HG02885 (cell line): Measurements from ENCODE around the gene TENT4A.

Source experiments
- ATAC-seq: cut with Tn5 transposase; IDR thresholded peaks from one replicate; pipeline ENCODE4 v1.9.1; 2021; ENCODE audit warnings: mild to moderate bottlenecking; ENCODE audit not compliant: unreplicated experiment, poor library complexity

The TENT4A gene

DNA sequence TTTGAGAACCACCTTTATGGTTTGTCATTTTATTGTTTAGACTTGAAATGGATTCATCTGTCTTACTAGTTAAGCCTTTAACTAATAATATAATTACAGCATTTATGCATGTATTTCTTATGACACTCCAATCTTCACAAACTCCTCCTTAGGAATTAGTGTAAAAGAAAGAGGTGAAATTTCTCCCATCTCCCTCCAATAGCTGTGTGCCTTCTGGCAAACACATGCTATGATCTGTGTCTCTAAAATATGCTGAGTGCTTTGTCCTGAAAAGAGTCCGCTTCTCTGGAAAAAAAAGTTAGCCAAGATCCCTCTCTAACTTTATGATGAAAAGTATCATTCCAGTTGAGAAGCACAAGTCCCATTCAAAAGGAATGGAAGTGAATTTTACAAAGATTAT is 13.9 kb upstream of the TENT4A start:
- ATAC-seq = no peak

DNA sequence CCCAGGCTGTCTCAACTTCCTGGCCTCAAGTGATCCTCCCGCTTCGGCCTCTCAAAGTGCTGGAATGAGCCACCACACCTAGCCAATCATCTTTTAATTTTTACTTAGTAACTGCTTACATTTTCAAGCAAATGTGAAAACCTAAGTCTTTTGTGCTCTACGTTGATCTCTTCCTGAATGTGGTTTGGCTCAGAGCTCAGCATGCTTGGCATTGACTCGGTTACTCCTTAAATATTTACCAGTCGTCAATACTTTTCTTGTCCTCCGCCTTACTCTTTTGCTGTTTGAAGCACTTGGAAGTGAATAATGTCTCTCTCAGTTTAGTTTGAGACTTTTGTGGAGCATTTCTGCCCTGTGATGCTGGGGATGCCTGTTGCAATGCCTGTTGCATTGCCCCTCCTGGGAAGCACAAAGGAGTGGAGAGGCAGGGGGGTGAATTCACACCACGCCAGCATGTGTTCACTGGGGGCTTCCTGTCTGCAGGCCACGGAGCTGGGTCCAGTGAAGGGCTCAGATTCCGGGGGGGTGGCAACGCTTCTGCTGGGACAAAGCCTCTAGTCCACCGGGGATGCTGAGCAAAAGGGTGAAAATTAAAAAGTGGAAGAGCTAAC is 13.1 kb upstream of the TENT4A start:
- ATAC-seq = no peak

DNA sequence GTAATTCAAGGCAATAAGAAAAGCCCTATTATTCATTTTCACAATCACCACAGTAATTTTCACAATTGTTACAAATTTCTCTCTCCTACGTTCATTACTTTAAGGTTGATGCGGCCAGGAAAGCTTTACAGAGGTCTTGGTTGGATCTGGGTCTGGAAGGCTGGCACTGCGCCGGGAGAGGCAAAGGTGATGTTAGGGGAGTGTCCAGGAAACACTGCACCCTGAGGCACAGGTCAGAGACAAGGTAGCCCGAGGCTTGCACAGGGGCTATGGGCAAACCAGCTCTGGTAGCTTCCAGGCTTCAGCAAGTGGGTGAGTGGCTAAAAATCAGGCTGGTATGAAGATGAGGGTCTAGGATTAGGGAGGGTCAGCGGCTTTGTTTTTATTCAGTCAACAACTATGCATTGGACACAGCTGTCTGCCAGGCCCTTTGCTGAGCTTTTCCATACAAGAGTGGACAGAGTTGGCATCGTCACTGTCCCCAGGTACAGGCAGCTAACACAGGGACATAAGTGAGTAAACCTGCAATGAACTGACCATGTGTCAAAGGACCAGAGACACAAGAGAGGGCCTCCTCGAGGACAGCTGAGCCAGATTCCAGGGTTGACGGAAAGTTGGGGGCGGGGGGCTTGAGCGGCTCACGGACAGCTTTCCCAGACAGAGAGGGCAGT is 12.4 kb upstream of the TENT4A start:
- no peak for ATAC-seq

DNA sequence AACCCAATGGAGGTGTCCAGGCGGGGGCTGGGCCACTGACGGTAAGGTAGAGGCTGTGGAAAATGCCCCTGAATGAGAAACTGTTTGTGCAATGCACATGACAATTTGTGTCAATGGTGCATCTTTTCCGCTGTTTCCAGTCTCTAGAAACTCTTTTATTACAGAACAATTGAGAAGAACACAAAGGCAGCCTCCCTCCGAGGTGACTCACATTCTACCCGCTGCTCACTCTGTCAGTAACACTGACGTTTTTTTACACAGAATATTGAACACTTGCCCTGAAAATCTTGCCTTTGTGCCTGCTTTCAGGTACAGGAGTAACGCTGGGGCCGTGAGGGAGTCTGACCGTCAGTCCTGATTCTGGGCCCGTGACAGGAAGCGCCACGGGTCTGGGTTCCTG is 11.7 kb upstream of the TENT4A start:
- ATAC-seq = no peak

DNA sequence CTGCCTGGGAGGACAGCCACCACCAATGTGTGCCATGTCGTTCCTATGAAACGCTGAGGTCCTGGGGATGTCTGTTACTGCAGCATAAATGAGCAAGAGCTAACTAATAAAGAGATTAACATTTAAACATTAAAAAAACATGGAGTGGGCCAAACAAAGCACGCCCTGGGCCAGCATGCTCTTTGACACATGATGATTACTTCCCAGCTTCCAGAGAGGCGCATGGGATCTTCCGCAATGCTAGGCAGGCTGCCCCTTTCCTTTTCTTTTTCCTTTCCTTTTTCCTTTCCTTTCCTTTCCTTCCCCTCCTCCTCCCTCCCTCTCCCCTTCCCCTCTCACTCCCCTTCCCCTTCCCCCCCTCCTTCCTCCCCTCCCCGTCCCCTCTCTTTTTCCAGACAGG is 10.6 kb upstream of the TENT4A start:
- ATAC-seq = no peak

DNA sequence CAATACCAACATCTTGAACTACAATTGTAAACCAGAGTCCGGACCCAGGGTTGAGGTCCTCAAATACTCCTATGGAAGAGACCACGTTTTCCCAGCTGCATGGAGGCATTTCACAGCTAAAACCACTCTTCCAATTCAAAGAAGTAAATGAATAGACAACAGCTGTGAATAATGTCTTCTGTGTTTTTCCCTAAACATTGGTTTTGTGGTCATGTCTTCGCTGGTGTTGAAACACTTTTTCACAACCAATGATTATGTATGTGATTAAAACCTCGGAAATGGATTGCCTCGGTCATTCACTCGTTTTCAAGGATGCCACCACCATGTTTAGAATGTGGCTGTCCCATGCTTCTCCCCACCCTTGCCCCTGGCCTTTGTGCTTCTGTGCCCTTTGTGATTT is 9.4 kb upstream of the TENT4A start:
- no peak for ATAC-seq

DNA sequence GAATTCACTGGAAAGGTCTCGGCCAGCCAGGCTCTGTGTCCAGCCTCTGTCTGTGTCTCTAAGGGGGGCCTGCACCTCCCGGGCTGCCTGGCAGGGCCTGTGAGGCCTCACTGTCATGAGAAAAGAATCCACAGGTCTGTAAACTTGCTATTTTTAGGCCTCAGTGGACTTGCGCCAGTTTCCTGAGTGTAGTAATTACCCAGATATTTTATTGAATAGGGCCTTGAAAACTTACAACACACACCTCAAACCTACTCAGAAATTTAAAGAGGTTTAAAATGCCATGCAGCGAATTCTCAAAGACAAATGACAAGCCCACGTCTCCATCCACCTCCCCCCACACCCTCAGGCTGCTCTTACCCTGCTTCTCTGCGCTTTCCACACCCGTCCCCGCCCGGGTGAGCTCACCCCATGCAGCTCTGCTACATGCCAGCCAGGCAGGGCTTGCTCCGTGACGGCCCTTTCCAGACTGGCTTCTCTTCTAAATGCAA is 8.8 kb upstream of the TENT4A start:
- no peak for ATAC-seq

DNA sequence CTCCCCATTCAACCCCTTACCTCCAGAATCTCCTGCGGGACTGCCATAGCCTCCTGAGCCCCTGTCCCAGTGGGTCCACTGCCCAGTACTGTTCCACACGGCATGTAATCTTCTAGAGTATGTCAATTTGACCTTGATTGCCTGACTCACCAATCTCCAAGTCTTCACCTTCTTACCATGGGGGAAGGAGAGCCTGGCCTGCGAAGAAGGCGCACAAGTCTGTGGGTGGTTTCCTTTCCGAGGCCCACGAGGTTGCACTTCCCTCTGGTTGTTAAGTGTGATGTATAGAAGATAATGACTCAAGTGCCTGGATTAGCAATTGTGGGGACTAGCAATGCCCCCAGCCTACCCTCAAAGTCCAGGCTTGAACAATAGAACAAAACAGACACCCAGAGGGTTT is 8.1 kb upstream of the TENT4A start:
- peak; percentile 91 for ATAC-seq

DNA sequence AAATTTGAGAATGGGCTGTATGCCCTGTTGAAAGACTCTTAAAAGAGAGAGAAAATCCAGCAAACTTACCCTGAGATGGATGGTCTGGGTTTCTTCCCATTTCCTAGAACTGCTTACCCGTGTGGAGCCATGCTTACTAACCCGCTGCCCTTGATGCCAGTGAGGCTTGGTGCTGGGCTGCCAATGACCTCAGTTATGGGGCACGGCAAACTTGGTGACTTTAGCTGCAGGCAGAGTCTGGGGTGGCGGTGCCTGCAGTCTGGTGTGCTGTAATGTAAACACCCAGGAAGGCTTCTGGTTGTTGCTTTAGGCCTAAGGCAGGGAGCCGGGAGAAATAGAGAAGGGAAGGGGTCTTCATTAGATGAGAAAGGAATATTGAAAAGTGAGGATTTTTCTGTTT is 7.3 kb upstream of the TENT4A start:
- no peak for ATAC-seq

DNA sequence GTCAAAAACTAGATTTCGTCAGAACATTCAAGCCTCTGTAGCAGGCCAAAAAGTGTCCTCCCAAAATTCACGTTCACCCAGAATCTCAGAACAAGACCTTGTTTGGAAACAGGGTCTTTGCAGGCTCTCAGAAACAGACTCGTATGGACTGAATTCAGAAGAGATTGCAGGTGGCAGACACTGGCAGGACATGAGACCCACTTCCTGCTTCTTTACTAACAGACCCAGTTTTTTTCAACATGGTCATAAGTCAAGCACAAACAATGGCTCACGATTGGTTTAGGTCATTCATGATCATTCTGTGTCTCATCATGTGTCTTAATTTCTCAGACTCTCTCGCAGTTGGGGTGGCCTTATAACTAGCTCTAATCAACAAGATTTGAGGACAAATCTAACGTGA is 5.4 kb upstream of the TENT4A start:
- ATAC-seq = no peak

DNA sequence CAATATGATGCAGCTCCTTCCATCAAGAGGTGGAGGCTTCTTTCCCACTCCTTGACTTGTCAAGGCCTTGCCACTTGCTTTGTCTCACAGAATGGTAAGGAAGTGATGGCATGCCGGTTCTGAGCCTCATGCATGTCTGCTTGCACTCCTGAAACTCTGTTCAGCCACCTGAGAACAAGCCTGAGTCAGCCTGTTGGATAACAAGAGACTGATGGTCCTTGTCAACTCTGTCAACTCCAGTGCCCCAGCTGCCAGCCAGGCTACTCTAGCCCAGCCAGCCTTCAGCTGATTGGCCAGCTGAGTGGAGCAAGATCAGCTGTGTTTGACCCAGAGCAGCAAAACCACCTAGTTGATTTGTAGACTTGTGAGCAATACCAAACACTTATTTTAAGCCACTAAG is 4.4 kb upstream of the TENT4A start:
- no peak for ATAC-seq

DNA sequence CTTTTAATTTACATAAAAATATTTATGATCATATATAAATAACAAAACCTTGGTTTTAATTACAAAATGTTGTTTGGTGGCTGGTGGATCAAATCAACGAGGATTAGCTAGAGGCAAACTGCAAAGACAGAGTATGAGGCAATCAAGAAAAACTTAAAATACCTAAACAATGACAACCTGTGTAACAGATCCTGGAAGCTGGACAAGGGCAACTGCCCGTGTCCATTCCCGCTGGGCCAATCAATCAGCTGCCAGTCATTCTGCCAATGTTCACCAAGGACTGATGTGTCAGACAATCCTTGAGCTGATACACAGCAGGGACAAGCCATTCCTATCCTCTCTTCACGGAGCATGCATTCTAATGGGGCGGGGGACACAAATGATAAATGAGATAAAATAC is 3.2 kb upstream of the TENT4A start:
- no peak for ATAC-seq

DNA sequence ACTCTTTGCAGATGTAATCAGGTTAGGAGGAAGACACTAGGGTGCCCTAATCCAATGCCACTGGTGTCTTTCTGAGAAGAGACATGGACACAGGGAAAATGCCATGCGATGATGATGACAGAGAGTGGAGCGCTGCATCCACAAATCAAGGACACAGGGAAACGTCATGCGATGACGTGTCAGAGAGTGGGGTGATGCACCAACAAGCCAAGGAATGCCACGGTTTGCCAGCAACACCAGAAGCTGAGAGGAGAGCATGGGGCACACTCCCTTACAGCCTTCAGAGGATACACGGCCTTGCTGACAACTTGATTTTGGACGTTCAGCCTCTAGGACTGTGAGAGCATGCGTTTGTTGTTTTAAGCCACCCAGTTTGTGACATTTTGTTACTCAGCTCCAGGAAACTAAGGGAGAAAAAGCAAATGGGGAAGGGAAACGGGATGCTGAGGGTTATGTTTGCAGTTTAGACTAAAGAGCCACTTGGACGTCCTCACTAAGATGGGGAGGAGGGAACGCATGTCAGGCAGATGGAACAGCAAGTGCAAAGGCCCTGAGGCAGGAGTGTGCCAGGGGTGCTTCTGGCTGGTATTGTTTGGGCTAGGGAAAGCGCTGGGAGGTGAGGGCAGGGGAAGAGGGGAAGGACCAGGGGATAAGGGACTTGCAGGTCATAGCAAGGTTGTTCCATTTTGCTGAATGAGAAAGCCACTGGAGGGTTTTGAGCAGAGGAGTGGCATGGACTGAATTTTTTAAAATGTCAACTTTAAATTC is 2.5 kb upstream of the TENT4A start:
- ATAC-seq = no peak

DNA sequence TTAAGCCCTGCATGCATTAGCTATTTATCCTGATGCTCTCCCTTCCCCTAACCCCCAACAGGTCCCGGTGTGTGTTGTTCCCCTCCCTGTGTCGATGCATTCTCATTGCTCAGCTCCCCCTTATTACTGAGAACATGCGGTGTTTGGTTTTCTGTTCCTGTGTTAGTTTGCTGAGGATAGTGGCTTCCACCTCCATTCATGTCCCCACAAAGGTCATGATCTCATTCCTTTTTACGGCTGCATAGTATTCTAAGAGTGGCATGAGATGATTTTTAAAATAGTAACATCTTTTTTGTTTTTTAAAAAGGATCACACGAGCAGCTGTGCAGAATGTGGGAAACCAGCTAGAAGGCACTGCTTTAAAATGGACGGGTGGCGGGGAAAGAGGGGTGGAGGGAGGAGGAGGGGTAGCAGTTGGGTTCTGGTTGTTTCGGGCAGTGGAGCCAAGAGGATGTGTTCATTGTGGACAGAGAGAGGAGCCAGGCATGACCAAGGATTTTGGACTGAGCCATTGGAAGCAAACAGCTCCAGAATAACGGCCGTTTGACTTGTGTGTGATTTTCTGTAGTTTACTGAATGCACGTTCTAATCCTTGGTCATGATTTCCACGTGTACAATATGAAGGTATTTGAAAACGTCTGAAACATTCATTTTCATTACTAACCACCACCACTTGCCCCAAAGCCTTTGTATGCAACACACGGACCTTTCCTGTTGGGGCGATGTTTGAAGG is 1.7 kb upstream of the TENT4A start:
- ATAC-seq = no peak

DNA sequence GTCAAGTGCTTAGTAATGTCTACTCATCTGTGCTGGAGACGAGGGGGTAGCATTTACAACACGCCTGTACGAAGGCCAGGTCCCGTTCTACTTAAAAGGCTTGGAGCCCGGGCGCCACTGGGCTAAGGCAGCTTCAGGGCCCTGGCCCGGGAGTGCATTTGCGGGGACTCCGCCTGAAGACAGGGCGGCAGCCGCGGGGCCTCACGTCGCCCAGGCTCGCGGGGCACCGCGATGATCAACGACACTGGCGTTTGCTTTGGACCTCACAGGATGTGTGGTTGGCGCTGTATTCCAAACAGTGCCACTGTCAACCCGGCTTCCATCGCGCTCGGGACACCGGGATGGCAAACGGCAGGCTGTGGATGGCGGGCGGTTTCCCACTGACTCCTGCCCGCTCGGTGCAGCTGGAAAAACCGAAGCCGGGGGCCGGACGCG is 1.1 kb upstream of the TENT4A start:
- ATAC-seq = peak; percentile 14

DNA sequence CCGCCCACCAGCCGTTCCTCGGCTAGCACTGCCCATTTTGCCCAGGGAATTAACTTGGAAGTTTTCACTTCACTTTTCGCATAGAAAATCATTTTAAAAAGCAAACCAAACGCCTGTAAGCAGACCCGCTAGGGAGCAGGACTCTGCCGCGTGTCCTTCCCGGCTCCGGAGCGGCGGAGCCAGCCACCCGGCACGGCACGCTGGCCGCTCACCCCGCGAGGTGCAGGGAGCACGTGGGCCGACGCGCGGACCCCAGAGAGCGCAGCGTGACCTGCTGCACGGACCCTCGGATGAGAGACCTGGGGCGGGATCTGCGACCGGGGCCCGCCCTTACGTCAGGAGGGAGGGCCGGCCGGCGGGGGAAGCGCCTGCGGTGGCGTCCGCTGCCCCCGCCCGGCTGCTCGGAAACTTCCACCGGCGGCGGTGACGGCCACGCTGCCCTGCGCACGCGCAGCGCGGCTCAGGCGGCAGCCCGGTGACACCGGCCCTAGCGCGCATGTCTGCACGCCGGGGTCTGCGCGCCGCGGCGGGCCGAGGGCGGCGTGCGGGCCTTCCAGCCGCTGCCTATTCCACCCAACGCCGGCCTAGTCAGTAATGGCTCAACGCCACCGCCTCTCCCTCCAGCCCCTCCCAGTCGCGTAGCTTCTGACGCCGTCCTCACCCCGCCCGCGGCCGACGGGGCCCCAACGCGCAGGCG is 507 bp upstream of the TENT4A start:
- peak; percentile 61 for ATAC-seq

DNA sequence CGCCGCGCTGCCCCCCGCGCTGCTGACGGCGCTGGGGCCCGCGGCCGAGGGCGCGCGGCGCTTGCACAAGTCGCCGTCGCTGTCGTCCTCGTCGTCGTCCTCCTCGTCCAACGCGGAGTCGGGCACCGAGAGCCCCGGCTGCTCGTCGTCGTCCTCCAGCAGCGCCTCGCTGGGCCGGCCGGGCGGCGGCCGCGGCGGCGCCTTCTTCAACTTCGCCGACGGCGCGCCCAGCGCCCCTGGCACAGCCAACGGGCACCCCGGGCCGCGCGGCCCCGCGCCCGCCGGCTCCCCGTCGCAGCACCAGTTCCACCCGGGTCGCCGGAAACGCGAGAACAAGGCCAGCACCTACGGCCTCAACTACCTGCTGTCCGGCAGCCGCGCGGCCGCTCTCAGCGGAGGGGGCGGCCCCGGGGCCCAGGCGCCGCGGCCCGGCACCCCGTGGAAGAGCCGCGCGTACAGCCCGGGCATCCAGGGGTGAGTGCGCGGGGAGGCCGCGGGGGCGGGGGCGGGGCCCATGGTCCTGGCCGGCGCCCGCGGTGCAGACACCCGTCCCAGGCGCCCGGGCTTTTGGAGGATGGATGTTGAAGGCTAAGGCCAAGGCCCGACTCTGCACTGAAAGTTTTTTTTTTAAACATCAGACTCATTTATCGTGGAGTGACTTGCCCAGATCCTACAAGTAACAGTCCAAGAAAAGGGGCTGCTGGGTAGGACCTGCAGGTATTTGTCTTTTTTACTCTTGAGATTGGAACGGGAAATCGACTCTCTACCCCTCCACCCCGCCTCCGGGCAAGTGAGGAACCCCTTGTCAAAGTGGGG is 1.2 kb downstream of the TENT4A start:
- no peak for ATAC-seq

DNA sequence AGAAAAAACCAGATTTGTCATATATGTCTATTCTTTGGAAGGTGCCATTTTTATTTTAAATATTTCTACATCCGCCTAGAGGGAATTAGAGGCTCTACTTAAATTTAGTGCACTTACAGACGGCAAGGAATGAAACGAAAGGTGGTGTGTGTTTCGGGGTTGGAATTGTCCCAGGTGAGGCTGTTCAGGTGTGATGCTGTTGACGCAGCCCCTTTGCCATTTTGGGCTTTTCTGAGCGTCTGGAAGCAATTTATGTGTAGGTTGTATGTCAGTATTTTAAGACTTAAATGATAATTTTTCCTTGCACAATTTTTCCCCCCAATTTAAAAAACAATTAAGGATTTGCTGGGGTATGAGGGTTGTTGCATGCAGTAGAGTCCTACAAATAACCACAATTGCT is 2.0 kb downstream of the TENT4A start:
- ATAC-seq = no peak
